ENCODE data around the gene MIA.

The MIA gene

DNA sequence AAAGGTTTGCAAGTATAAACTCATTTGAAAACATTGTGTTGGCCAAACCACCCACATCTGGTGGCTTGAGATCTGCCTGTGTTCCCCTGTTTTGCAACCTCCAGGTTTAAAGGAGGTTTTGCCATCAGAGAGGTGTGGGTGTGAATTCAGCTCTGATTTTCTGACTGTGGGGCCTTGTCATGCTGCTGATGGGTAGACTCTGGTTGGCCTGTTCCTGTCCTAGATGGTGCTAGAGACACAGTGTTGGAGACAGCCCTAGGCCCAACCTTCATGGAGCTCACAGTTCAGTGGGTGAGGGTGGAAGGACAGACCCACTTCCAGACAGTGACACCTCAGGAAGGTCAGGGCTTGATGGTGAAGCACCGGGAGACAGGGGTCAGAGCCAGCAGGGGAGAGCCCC, 10.2 kb downstream of the MIA start:
- no peaks in the 10 kb centered on the region for H3K4me1 ChIP-seq (ENCODE audit: insufficient read depth, poor library complexity, severe bottlenecking)
- no peak overlapping the region for H3K27ac ChIP-seq (ENCODE audit: poor library complexity, severe bottlenecking)
- H3K9me3 ChIP-seq (ENCODE audit: severe bottlenecking), result no peaks in the 10 kb centered on the region
- H3K4me3 ChIP-seq (ENCODE audit: severe bottlenecking), result no peak overlapping the region
- no peak for DNase-seq (ENCODE audit: low spot score)
- ATAC-seq (ENCODE audit: low read depth), result no peak
- no peaks in the 10 kb centered on the region for H3K36me3 ChIP-seq (ENCODE audit: low read depth)
- TF ChIP-seq, protein P1, sequence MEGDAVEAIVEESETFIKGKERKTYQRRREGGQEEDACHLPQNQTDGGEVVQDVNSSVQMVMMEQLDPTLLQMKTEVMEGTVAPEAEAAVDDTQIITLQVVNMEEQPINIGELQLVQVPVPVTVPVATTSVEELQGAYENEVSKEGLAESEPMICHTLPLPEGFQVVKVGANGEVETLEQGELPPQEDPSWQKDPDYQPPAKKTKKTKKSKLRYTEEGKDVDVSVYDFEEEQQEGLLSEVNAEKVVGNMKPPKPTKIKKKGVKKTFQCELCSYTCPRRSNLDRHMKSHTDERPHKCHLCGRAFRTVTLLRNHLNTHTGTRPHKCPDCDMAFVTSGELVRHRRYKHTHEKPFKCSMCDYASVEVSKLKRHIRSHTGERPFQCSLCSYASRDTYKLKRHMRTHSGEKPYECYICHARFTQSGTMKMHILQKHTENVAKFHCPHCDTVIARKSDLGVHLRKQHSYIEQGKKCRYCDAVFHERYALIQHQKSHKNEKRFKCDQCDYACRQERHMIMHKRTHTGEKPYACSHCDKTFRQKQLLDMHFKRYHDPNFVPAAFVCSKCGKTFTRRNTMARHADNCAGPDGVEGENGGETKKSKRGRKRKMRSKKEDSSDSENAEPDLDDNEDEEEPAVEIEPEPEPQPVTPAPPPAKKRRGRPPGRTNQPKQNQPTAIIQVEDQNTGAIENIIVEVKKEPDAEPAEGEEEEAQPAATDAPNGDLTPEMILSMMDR (IDR thresholded peaks at IDR 0.05; ENCODE audit: poor library complexity, severe bottlenecking), result no peak
- H3K27me3 ChIP-seq (ENCODE audit: insufficient read depth, poor library complexity, severe bottlenecking), result no peaks in the 10 kb centered on the region

DNA sequence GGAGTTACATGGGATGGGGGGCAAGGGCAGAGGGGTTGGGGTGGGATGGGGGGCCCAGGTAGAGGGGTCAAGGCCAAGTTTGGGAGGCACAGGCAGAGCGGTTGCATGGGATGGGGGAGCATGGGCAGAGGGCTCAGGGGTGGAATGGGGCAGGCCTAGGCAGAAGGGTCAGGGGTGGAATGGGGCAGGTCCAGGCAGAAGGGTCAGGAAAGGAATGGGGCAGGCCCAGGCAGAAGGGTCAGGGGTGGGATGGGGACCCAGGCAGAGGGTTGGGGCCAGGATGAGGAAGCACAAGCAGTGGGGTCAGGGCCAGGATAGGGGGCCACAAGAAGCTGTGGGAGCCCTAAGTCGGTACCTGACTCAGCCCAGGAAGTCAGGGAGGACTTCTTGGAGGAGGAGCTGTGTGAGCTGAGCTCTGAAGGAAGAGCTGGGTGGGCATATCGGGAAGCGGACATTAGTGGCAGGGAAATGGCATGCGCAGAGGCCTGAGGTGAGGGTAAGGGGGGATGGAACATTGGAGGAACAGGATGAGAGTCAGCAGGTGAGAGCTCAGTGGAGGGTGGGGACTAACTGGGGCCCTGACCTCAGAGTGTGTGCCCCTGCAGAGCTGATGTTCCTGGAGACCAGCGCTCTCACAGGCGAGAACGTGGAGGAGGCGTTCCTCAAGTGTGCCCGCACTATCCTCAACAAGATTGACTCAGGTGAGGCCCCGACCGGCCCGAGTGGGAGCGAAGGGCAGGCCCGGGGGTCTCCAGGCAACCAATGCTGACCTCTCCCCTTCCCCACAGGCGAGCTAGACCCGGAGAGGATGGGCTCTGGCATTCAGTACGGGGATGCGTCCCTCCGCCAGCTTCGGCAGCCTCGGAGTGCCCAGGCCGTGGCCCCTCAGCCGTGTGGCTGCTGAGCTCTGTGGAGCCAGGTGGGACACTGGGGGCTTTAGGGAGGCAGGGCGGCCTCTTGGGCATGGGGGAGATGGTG, 11.0 kb downstream of the MIA start:
- no peaks in the 10 kb centered on the region for H3K27me3 ChIP-seq (ENCODE audit: insufficient read depth, poor library complexity, severe bottlenecking)
- TF ChIP-seq, protein P1 (IDR thresholded peaks at IDR 0.05; ENCODE audit: poor library complexity, severe bottlenecking), result no peak
- H3K36me3 ChIP-seq (ENCODE audit: low read depth), result no peaks in the 10 kb centered on the region
- H3K4me1 ChIP-seq (ENCODE audit: insufficient read depth, poor library complexity, severe bottlenecking), result no peaks in the 10 kb centered on the region
- no peak overlapping the region for H3K4me3 ChIP-seq (ENCODE audit: severe bottlenecking)
- H3K27ac ChIP-seq (ENCODE audit: poor library complexity, severe bottlenecking), result no peak overlapping the region
- no peaks in the 10 kb centered on the region for H3K9me3 ChIP-seq (ENCODE audit: severe bottlenecking)
- ATAC-seq (ENCODE audit: low read depth), result no peak
- DNase-seq (ENCODE audit: low spot score), result no peak

DNA sequence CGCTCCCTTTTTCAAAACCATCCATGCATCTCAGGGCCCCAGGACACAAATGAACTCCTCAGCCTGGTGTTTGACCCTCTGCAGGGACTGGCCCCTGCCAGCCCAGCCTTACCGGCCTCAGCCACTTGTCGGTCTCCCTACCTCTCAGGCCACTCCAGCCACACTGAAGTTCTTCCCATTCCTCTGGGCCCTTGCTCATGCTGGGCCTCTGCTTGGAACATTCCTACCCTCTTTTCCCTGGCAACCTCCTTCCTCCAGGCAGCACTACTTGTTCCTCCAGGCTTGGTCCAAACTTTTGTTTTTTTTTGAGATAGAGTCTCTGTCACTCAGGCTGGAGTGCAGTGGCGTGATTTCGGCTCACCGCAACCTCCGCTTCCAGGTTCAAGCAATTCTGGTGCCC, 16.0 kb downstream of the MIA start:
- Histone ChIP-seq H3K4me1 (ENCODE audit: insufficient read depth, poor library complexity, severe bottlenecking) (no peaks in the 10 kb centered on the region), H3K36me3 (ENCODE audit: low read depth) (no peaks in the 10 kb centered on the region), H3K27ac (ENCODE audit: poor library complexity, severe bottlenecking) (no peak overlapping the region), H3K27me3 (ENCODE audit: insufficient read depth, poor library complexity, severe bottlenecking) (no peaks in the 10 kb centered on the region), H3K4me3 (ENCODE audit: severe bottlenecking) (no peak overlapping the region), H3K9me3 (ENCODE audit: severe bottlenecking) (no peaks in the 10 kb centered on the region)
- TF ChIP-seq, protein P1 (IDR thresholded peaks at IDR 0.05; ENCODE audit: poor library complexity, severe bottlenecking), result no peak
- ATAC-seq (ENCODE audit: low read depth) (no peak), DNase-seq (ENCODE audit: low spot score) (no peak)

DNA sequence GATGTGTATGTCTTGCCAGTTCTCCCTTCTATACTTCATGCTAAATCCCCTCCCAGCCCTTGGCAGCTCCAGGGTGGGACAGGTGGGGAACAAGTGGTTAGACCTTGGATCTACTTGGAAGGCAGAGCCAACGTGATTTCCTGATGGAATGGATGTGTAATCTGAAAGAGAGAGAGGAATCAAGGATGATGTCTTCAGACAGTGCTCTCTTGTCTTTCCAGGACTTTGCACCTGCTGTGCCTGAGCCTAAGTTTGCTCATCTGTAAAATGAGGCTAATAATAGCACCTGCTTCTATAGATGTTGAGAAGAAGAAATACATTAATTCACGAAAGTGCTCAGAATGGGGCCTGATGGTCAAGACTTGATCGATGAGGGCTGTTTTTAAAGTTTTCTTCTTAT, 16.7 kb downstream of the MIA start:
- DNase-seq (ENCODE audit: low spot score) (no peak), ATAC-seq (ENCODE audit: low read depth) (no peak)
- Histone ChIP-seq H3K36me3 (ENCODE audit: low read depth) (no peaks in the 10 kb centered on the region), H3K9me3 (ENCODE audit: severe bottlenecking) (no peaks in the 10 kb centered on the region), H3K27me3 (ENCODE audit: insufficient read depth, poor library complexity, severe bottlenecking) (no peaks in the 10 kb centered on the region), H3K4me3 (ENCODE audit: severe bottlenecking) (no peak overlapping the region), H3K27ac (ENCODE audit: poor library complexity, severe bottlenecking) (no peak overlapping the region), H3K4me1 (ENCODE audit: insufficient read depth, poor library complexity, severe bottlenecking) (no peaks in the 10 kb centered on the region)
- TF ChIP-seq, protein P1 (IDR thresholded peaks at IDR 0.05; ENCODE audit: poor library complexity, severe bottlenecking), result no peak

All from RWPE2 (cell line).